ENCODE results near the gene CST2. TPM values are rescaled to one million over a fixed set of nuclear protein-coding genes. Genes with fewer than 3 reads are reported as not detected.
"Not testable (repeated sequence)": the region's sequence is repeated elsewhere in the genome, so short reads cannot be mapped to it uniquely, and the experiment has no call there.

The CST2 gene
- total RNA-seq, 1 donor from 2014 or later, result not detected

DNA sequence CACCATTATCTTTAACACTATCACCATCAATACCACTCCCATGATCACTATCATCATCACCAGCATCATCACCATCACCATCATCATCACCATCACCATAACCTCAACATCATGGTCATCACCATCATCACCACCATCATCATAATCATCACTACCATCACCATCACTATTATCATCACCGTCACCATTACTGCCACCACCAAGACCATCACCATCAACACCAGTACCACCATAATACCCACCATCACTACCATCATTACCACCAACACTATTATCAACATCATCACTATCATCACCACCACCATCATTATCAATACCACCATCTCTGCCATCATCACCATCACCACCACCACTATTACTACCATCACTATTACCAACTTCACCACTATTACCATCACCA is 43.1 kb downstream of the CST2 start:
- H3K27ac Mint-ChIP-seq (ENCODE audit: unreplicated experiment), result no peak overlapping the region
- no peaks in the 10 kb centered on the region for H3K4me1 Mint-ChIP-seq (ENCODE audit: unreplicated experiment)

DNA sequence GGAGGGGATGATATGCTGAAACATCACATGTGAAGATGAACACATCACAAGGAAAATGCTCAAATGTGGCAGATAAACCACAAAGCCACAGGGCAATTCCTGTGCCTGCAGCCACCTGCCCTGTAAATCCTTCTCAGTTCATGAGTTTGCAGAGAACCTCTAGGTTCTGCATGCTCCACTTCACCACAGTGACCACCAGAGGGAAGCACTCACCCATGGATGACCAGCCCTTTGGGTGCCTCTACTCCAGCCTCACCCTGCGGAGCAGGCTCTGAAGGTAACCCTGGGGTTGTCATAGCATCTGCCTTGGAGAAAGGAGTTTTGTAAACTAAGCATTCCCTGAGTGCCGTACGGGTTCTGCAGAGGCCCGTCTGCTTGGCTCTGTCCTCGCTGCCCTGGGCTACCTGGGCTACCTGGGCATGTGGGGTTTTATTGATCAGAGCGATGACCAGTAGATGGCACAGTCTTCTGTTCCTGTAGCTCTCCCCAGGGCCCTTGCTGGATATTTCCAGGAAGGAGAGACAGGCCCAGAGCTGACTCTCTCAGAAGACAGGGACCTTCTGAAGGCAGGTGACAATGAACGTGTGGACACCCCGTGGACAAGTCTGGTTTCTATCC is 44.1 kb downstream of the CST2 start:
- DNase-seq (ENCODE audit: low spot score), result peak; percentile 44
- no peaks in the 10 kb centered on the region for H3K36me3 Mint-ChIP-seq (ENCODE audit: low read depth, unreplicated experiment)
- TF ChIP-seq, protein P1, sequence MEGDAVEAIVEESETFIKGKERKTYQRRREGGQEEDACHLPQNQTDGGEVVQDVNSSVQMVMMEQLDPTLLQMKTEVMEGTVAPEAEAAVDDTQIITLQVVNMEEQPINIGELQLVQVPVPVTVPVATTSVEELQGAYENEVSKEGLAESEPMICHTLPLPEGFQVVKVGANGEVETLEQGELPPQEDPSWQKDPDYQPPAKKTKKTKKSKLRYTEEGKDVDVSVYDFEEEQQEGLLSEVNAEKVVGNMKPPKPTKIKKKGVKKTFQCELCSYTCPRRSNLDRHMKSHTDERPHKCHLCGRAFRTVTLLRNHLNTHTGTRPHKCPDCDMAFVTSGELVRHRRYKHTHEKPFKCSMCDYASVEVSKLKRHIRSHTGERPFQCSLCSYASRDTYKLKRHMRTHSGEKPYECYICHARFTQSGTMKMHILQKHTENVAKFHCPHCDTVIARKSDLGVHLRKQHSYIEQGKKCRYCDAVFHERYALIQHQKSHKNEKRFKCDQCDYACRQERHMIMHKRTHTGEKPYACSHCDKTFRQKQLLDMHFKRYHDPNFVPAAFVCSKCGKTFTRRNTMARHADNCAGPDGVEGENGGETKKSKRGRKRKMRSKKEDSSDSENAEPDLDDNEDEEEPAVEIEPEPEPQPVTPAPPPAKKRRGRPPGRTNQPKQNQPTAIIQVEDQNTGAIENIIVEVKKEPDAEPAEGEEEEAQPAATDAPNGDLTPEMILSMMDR (IDR thresholded peaks at IDR 0.05; ENCODE audit: unreplicated experiment), result peak; percentile 71
- H3K27me3 Mint-ChIP-seq (ENCODE audit: unreplicated experiment), result no peaks in the 10 kb centered on the region
- no peak overlapping the region for H3K27ac Mint-ChIP-seq (ENCODE audit: unreplicated experiment)
- no peak overlapping the region for H3K4me3 Mint-ChIP-seq (ENCODE audit: unreplicated experiment)
- no peaks in the 10 kb centered on the region for H3K9me3 Mint-ChIP-seq (ENCODE audit: unreplicated experiment)
- H3K4me1 Mint-ChIP-seq (ENCODE audit: unreplicated experiment), result no peaks in the 10 kb centered on the region

More for the DNA sequence above, 43.1 kb downstream of the CST2 start:
- Mint-ChIP-seq H3K27me3 (ENCODE audit: unreplicated experiment) (no peaks in the 10 kb centered on the region), H3K4me3 (ENCODE audit: unreplicated experiment) (no peak overlapping the region), H3K9me3 (ENCODE audit: unreplicated experiment) (no peaks in the 10 kb centered on the region), H3K36me3 (ENCODE audit: low read depth, unreplicated experiment) (no peaks in the 10 kb centered on the region)
- TF ChIP-seq, protein P1 (IDR thresholded peaks at IDR 0.05; ENCODE audit: unreplicated experiment), result no peak
- DNase-seq (ENCODE audit: low spot score), result no peak

DNA sequence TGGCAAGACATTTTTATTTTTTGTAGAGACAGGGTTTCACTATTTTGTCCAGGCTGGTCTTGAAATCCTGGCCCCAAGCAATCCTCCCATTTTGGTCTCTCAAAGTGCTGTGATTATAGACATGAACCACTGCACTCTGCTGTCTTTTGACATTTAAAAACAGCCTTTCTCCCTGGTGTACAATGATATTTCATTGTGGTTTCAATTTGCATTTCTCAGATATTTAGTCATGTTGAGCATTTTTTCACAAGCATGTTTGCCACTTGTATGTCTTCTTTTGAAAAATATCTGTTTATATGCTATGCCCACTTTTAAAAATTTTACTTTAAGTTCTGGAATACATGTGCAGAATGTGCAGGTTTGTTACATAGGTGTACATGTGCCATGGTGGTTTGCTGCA is 47.9 kb downstream of the CST2 start:
- not testable (repeated sequence) for H3K27me3 Mint-ChIP-seq (ENCODE audit: unreplicated experiment); DNase-seq (ENCODE audit: low spot score); H3K36me3 Mint-ChIP-seq (ENCODE audit: low read depth, unreplicated experiment); H3K4me3 Mint-ChIP-seq (ENCODE audit: unreplicated experiment); H3K9me3 Mint-ChIP-seq (ENCODE audit: unreplicated experiment); H3K4me1 Mint-ChIP-seq (ENCODE audit: unreplicated experiment); H3K27ac Mint-ChIP-seq (ENCODE audit: unreplicated experiment)

DNA sequence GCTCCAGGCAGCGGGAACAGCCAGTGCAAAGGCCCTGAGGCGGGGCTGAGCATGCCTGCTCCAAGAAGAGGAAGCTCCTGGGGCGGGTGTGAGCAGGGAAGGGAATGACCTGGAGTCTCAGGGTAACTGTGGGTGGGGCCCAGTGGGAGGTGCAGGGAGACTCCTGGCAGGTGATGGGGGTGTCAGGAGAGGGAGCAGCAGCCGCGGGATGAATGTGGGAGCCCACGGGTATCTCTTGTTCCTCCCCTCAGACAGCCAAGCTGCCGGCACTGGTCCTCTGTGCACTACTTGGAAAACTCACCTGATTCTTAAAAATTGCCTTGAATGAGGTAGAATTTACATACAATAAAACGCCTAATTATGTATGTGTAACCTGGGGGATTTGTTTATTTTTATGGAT is 49.1 kb downstream of the CST2 start:
- not testable (repeated sequence) for H3K4me1 Mint-ChIP-seq (ENCODE audit: unreplicated experiment); H3K27ac Mint-ChIP-seq (ENCODE audit: unreplicated experiment); H3K27me3 Mint-ChIP-seq (ENCODE audit: unreplicated experiment); H3K36me3 Mint-ChIP-seq (ENCODE audit: low read depth, unreplicated experiment); H3K9me3 Mint-ChIP-seq (ENCODE audit: unreplicated experiment); H3K4me3 Mint-ChIP-seq (ENCODE audit: unreplicated experiment); DNase-seq (ENCODE audit: low spot score)

DNA sequence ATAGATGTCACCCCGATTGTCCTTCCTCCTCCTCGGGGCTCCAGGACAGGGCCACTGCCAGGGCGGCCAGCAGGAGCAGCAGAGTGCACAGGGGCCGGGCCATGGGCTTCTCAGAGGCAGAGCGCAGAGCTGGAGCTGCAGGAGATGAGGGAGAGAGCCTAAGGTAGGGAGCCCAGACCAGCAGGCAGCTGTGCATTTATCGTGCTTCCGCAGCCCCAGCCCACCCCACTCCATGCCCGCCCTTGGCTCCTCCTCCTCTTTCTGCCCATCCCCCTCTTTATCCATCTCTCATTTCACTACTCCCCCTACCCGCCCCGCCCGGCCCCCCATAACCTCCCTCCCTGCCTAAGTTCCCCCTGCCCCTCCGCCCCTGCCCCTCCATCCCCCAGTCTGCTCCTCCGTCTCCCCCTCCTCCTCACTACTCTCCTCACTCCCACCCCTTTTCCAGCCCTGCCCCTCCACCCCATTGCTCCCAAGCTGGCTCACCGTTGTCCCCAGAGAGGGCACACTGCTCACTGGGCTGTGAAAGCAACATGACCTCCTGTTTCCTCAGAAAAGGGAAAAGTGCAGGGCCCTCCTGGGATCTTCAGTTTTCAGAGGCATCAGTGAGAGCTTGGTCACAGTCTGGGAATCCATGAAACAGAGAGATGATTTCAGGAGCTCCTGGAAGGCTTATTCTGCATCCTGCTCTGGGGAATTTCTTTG is 50.3 kb downstream of the CST2 start:
- H3K36me3 Mint-ChIP-seq (ENCODE audit: low read depth, unreplicated experiment), result no peaks in the 10 kb centered on the region
- no peak overlapping the region for H3K27ac Mint-ChIP-seq (ENCODE audit: unreplicated experiment)
- no peak overlapping the region for H3K4me3 Mint-ChIP-seq (ENCODE audit: unreplicated experiment)
- no peaks in the 10 kb centered on the region for H3K4me1 Mint-ChIP-seq (ENCODE audit: unreplicated experiment)
- H3K27me3 Mint-ChIP-seq (ENCODE audit: unreplicated experiment), result peaks cover 8% of the 10 kb centered on the region
- TF ChIP-seq, protein P1 (IDR thresholded peaks at IDR 0.05; ENCODE audit: unreplicated experiment), result no peak
- H3K9me3 Mint-ChIP-seq (ENCODE audit: unreplicated experiment), result no peaks in the 10 kb centered on the region
- no peak for DNase-seq (ENCODE audit: low spot score)

DNA sequence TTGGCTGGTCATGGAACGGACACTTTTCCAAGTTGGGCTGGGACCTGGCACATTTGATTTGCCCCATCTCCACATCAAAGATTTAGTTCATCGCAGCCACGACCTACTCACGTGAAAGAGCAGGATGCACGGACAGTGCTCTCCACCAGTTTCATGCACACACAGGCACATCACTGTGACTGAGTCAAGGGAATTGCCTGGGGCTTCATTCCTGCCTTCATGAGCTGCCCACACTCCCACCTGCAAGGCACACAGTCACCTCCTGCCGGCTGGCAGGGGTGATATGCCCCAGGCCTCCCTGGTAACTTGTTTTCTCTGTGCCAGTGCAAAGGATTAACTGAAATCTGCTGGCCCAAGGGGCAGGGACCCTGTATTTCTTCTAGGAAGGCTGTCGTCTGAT is 52.4 kb downstream of the CST2 start:
- Mint-ChIP-seq H3K4me1 (ENCODE audit: unreplicated experiment) (no peaks in the 10 kb centered on the region), H3K36me3 (ENCODE audit: low read depth, unreplicated experiment) (no peaks in the 10 kb centered on the region), H3K9me3 (ENCODE audit: unreplicated experiment) (no peaks in the 10 kb centered on the region), H3K27ac (ENCODE audit: unreplicated experiment) (no peak overlapping the region), H3K27me3 (ENCODE audit: unreplicated experiment) (peaks cover 12% of the 10 kb centered on the region), H3K4me3 (ENCODE audit: unreplicated experiment) (no peak overlapping the region)
- DNase-seq (ENCODE audit: low spot score), result no peak
- TF ChIP-seq, protein P1 (IDR thresholded peaks at IDR 0.05; ENCODE audit: unreplicated experiment), result no peak

Measured in endothelial cell (in vitro differentiated cells).